GM12878 (cell line): ENCODE data around the gene ZBTB9. TPM values are rescaled to one million over a fixed set of nuclear protein-coding genes. Genes with fewer than 3 reads are reported as not detected.
A peak's percentile ranks its signal among the peaks of the same experiment; 100 is the strongest.

Experiments used
- BHLHE40 ChIP-seq, 2 experiments: fragments of 450-650 bp in 1 of 2; IDR thresholded peaks; 2 replicates each; pipeline ENCODE4 v1.6.1; 2011 to 2017; ENCODE audit warnings: low read depth in 2 of 2, borderline replicate concordance in 1 of 2, improper control_type of control experiment in 1 of 2, low read length in 1 of 2, mild to moderate bottlenecking in 1 of 2
- BMI1 ChIP-seq: fragments of 450-650 bp; IDR thresholded peaks from 2 replicates; pipeline ENCODE4 v1.6.1; 2016; ENCODE audit warnings: mild to moderate bottlenecking, moderate library complexity, borderline replicate concordance
- CHD1 ChIP-seq: IDR thresholded peaks from 2 replicates; pipeline ENCODE4 v1.6.1; 2012; ENCODE audit warnings: low read depth, low read length, improper control_type of control experiment
- DPF2 ChIP-seq: fragments of 450-650 bp; IDR thresholded peaks from 2 replicates; pipeline ENCODE4 v1.6.1; 2017; ENCODE audit warnings: mild to moderate bottlenecking
- FOXM1 ChIP-seq: IDR thresholded peaks from 2 replicates; pipeline ENCODE4 v1.6.1; 2012; ENCODE audit warnings: low read depth, mild to moderate bottlenecking, inconsistent platforms, low read length, moderate library complexity
- HDGF ChIP-seq: fragments of 450-650 bp; IDR thresholded peaks from 2 replicates; pipeline ENCODE4 v1.6.1; 2016; ENCODE audit warnings: antibody characterized with exemption
- NR2F1 ChIP-seq: fragments of 450-650 bp; conservative IDR thresholded peaks from 2 replicates; pipeline ENCODE4 v1.6.1; 2017; ENCODE audit warnings: mild to moderate bottlenecking
- PAX5 ChIP-seq: IDR thresholded peaks from 2 replicates; pipeline ENCODE4 v1.6.1; 2011; ENCODE audit warnings: low read depth, low read length, borderline replicate concordance
- RUNX3 ChIP-seq: IDR thresholded peaks from 2 replicates; pipeline ENCODE4 v1.6.1; 2012; ENCODE audit warnings: low read length, inconsistent platforms
- SMAD1 ChIP-seq: fragments of 450-650 bp; IDR thresholded peaks from 2 replicates; pipeline ENCODE4 v1.6.1; 2018; ENCODE audit warnings: mild to moderate bottlenecking, low read depth; ENCODE audit not compliant: partially characterized antibody
- STAT1 ChIP-seq: fragments of 450-650 bp; conservative IDR thresholded peaks from 2 replicates; pipeline ENCODE4 v1.6.1; 2014; ENCODE audit warnings: antibody characterized with exemption, mild to moderate bottlenecking
- TBL1XR1 ChIP-seq: IDR thresholded peaks from 2 replicates; pipeline ENCODE4 v1.6.1; 2012; ENCODE audit warnings: low read depth, low read length, improper control_type of control experiment
- polyA plus RNA-seq, 11 experiments: library from polyadenylated mRNA; depleted of rRNA in 4 of 11; unstranded in 6 of 11; stranded (reverse) in 5 of 11; fragments of >200 nt; fragmentation: Nextera tagmentation in 4 of 11; fragmentation: Illumina TruSeq in 1 of 11; extraction: Ambion mirVana in 4 of 11; extraction: Trizol in 1 of 11; gene quantifications; 1 replicate in 1 of 11; 2 replicates in 10 of 11; pipeline versions ENCODE4 v1.2.1 to v1.2.3, GENCODE V29; 2011 to 2016; ENCODE audit warnings: inconsistent platforms in 2 of 11, missing spikeins in 2 of 11, low read depth in 1 of 11
- total RNA-seq, 4 experiments: library from RNA; depleted of rRNA in 3 of 4; stranded (reverse); fragments of >200 nt in 3 of 4; fragmentation: Illumina TruSeq in 1 of 4; extraction: Trizol in 1 of 4; gene quantifications; 2 replicates each; pipeline versions ENCODE4 v1.2.1 to v1.2.3, GENCODE V29; 2013 to 2021
- TF ChIP-seq, protein P1 (sequence below): fragments of 450-650 bp; formaldehyde crosslinking; IDR thresholded peaks from 2 replicates; pipeline ENCODE4 v1.5.0; 2022; ENCODE audit warnings: mild to moderate bottlenecking, missing genetic modification characterization
- TF ChIP-seq, protein P2 (sequence below): fragments of 450-650 bp; IDR thresholded peaks from 2 replicates; pipeline ENCODE4 v1.6.1; 2017; ENCODE audit warnings: low read depth, mild to moderate bottlenecking, moderate library complexity
- TF ChIP-seq, protein P3 (sequence below): fragments of 450-650 bp; IDR thresholded peaks from 2 replicates; pipeline ENCODE4 v1.6.1; 2018; ENCODE audit warnings: borderline replicate concordance, mild to moderate bottlenecking; ENCODE audit not compliant: partially characterized antibody
- TF ChIP-seq, protein P4 (sequence below): IDR thresholded peaks from 2 replicates; pipeline ENCODE4 v1.6.1; 2012; ENCODE audit warnings: low read depth, low read length, improper control_type of control experiment
- TF ChIP-seq, protein P5 (sequence below), 3 experiments: IDR thresholded peaks in 2 of 3; conservative IDR thresholded peaks in 1 of 3; 2 replicates each; pipeline ENCODE4 v1.5.1; 2011; ENCODE audit warnings: low read depth in 3 of 3, low read length in 3 of 3, mild to moderate bottlenecking in 3 of 3, control low read depth in 2 of 3, moderate library complexity in 2 of 3, inconsistent platforms in 1 of 3, mixed read lengths in 1 of 3; ENCODE audit not compliant: control insufficient read depth in 2 of 3, insufficient read depth in 1 of 3; ENCODE audit errors: extremely low read depth in 1 of 3

The ZBTB9 gene
- total and polyA plus RNA-seq, 10 of the 15 experiments (the other 5 are each of a cell fraction or from before 2014, with no cell fraction given) = 1.5 to 12.7 (median 6.9) TPM

DNA sequence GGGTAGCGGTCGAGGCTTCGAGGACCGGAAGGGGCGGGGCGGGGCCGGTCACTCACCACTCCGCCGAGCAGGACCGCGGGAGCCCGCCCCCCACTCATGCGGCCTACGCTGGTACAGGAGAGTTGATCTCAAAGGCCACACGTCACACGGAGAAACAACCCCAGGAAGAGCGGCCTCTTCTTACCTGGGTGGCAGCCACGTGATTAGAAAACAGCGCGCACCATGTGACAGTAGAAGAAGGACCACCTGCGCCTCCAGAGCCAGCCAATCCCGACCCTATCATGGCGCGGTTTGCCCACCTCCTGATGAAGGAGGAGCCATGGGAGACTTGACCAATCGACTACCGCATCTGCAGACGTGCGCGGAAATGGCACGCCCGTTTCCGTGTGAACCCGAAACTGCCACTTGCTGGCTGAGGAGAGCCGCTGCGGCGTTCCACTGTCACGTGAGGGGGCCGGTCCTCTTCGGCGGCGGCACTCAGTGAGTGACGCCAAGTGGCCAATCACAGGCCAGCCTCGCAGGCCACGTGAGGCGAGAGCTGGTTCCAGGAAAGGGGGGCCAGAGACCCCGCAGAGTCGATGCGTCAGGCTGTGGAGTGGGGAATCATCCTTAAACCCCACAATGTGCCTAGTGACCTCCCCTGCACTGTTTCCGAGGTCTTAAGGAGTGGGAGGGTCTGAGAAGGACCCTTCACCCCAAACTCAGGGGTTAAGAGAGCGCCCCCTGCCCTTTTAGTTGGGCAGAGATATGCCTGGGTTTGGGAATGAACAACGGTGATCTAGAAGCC, 36.3 kb upstream of the ZBTB9 start, which contains the start of gene CUTA (continued):
- TF ChIP-seq, protein P1, sequence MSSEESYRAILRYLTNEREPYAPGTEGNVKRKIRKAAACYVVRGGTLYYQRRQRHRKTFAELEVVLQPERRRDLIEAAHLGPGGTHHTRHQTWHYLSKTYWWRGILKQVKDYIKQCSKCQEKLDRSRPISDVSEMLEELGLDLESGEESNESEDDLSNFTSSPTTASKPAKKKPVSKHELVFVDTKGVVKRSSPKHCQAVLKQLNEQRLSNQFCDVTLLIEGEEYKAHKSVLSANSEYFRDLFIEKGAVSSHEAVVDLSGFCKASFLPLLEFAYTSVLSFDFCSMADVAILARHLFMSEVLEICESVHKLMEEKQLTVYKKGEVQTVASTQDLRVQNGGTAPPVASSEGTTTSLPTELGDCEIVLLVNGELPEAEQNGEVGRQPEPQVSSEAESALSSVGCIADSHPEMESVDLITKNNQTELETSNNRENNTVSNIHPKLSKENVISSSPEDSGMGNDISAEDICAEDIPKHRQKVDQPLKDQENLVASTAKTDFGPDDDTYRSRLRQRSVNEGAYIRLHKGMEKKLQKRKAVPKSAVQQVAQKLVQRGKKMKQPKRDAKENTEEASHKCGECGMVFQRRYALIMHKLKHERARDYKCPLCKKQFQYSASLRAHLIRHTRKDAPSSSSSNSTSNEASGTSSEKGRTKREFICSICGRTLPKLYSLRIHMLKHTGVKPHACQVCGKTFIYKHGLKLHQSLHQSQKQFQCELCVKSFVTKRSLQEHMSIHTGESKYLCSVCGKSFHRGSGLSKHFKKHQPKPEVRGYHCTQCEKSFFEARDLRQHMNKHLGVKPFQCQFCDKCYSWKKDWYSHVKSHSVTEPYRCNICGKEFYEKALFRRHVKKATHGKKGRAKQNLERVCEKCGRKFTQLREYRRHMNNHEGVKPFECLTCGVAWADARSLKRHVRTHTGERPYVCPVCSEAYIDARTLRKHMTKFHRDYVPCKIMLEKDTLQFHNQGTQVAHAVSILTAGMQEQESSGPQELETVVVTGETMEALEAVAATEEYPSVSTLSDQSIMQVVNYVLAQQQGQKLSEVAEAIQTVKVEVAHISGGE (CRISPR knock-in tag) = no peak
- TF ChIP-seq, protein P2, sequence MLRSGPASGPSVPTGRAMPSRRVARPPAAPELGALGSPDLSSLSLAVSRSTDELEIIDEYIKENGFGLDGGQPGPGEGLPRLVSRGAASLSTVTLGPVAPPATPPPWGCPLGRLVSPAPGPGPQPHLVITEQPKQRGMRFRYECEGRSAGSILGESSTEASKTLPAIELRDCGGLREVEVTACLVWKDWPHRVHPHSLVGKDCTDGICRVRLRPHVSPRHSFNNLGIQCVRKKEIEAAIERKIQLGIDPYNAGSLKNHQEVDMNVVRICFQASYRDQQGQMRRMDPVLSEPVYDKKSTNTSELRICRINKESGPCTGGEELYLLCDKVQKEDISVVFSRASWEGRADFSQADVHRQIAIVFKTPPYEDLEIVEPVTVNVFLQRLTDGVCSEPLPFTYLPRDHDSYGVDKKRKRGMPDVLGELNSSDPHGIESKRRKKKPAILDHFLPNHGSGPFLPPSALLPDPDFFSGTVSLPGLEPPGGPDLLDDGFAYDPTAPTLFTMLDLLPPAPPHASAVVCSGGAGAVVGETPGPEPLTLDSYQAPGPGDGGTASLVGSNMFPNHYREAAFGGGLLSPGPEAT = peak; percentile 80; the same call in 1 of the 2 replicates
- TF ChIP-seq SMAD1 (peak; percentile 56), STAT1 (no peak; the same call in 1 of the 2 replicates), FOXM1 (no peak), CHD1 (no peak), HDGF (peak; percentile 95), DPF2 (0 out of 2 replicates have a peak, but pooled peaks have one; percentile 36), BMI1 (no peak), BHLHE40 (IDR thresholded peaks at IDR 0.05; ENCODE audit: borderline replicate concordance in 1 of 2, low read depth in 2 of 2, low read length in 1 of 2) (peak; percentile 99 to 100), TBL1XR1 (0 out of 2 replicates have a peak, but pooled peaks have one; percentile 6), PAX5 (no peak), RUNX3 (no peak), NR2F1 (peak; percentile 6; the same call in 1 of the 2 replicates)
- TF ChIP-seq, protein P3, sequence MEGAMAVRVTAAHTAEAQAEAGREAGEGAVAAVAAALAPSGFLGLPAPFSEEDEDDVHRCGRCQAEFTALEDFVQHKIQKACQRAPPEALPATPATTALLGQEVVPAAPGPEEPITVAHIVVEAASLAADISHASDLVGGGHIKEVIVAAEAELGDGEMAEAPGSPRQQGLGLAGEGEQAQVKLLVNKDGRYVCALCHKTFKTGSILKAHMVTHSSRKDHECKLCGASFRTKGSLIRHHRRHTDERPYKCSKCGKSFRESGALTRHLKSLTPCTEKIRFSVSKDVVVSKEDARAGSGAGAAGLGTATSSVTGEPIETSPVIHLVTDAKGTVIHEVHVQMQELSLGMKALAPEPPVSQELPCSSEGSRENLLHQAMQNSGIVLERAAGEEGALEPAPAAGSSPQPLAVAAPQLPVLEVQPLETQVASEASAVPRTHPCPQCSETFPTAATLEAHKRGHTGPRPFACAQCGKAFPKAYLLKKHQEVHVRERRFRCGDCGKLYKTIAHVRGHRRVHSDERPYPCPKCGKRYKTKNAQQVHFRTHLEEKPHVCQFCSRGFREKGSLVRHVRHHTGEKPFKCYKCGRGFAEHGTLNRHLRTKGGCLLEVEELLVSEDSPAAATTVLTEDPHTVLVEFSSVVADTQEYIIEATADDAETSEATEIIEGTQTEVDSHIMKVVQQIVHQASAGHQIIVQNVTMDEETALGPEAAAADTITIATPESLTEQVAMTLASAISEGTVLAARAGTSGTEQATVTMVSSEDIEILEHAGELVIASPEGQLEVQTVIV = peak; percentile 87
- TF ChIP-seq, protein P4, sequence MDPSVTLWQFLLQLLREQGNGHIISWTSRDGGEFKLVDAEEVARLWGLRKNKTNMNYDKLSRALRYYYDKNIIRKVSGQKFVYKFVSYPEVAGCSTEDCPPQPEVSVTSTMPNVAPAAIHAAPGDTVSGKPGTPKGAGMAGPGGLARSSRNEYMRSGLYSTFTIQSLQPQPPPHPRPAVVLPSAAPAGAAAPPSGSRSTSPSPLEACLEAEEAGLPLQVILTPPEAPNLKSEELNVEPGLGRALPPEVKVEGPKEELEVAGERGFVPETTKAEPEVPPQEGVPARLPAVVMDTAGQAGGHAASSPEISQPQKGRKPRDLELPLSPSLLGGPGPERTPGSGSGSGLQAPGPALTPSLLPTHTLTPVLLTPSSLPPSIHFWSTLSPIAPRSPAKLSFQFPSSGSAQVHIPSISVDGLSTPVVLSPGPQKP = peak; percentile 66
- TF ChIP-seq, protein P5, sequence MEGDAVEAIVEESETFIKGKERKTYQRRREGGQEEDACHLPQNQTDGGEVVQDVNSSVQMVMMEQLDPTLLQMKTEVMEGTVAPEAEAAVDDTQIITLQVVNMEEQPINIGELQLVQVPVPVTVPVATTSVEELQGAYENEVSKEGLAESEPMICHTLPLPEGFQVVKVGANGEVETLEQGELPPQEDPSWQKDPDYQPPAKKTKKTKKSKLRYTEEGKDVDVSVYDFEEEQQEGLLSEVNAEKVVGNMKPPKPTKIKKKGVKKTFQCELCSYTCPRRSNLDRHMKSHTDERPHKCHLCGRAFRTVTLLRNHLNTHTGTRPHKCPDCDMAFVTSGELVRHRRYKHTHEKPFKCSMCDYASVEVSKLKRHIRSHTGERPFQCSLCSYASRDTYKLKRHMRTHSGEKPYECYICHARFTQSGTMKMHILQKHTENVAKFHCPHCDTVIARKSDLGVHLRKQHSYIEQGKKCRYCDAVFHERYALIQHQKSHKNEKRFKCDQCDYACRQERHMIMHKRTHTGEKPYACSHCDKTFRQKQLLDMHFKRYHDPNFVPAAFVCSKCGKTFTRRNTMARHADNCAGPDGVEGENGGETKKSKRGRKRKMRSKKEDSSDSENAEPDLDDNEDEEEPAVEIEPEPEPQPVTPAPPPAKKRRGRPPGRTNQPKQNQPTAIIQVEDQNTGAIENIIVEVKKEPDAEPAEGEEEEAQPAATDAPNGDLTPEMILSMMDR (IDR thresholded peaks at IDR 0.05 in 2 of 3, conservative IDR thresholded peaks at IDR 0.05 in 1 of 3; ENCODE audit: control insufficient read depth in 2 of 3, extremely low read depth in 1 of 3, insufficient read depth in 1 of 3, low read depth in 3 of 3, low read length in 3 of 3) = peak; percentile 41 to 48 (median 43); a peak in 4 of 6 replicates
